ENCODE measurements around the gene IVD. TPM values are rescaled to one million over a fixed set of nuclear protein-coding genes. Genes with fewer than 3 reads are reported as not detected.

The IVD gene
- 33.1 and 36.4 TPM in 2 replicates for total RNA-seq (2014; rRNA removed; shearing (Covaris generic))

GRCh38 chr15:40405501-40406381, at the start of gene IVD:
IVD (plus strand) TSS chr15:40405795; CDS start chr15:40405828, 33 bp downstream.

GRCh38 chr15:40357723-40358470, 47.7 kb upstream of the IVD start, which contains the start of gene DISP2:
DISP2 (plus strand) TSS chr15:40358219; CDS start chr15:40358322, 103 bp downstream.

GRCh38 chr15:40382580-40383456, 22.8 kb upstream of the IVD start, which contains the start of gene KNSTRN:
KNSTRN (plus strand) TSS chr15:40382721; CDS start chr15:40382836, 115 bp downstream.

GRCh38 chr15:40440743-40441564, 35.4 kb downstream of the IVD start, which contains the start of gene BAHD1:
BAHD1 (plus strand) TSS chr15:40440953; CDS start chr15:40458465, 17,512 bp downstream.

GRCh38 chr15:40470423-40471104, 65.0 kb downstream of the IVD start, which contains the start of gene CHST14:
CHST14 (plus strand) TSS chr15:40470984; CDS start chr15:40471214, 230 bp downstream.

Other genes with a start within 250 kb of the IVD start
- 54.6 and 74.5 TPM in 2 replicates for gene BUB1B, start 244.7 kb upstream of the IVD start, total RNA-seq (2014; rRNA removed; shearing (Covaris generic))
- 0.64 and 0.91 TPM in 2 replicates for gene PAK6, start 166.7 kb upstream of the IVD start, total RNA-seq (2014; rRNA removed; shearing (Covaris generic))
- 0.34 and 0.37 TPM in 2 replicates for gene ANKRD63, start 122.7 kb upstream of the IVD start, total RNA-seq (2014; rRNA removed; shearing (Covaris generic))
- 0.98 and 1.9 TPM in 2 replicates for gene PLCB2, start 97.9 kb upstream of the IVD start, total RNA-seq (2014; rRNA removed; shearing (Covaris generic))
- gene INAFM2, start 82.1 kb upstream of the IVD start, total RNA-seq (2014; rRNA removed; shearing (Covaris generic)), result 16.1 and 17.4 TPM in 2 replicates
- gene CCDC9B, start 64.9 kb upstream of the IVD start, total RNA-seq (2014; rRNA removed; shearing (Covaris generic)), result 47.7 and 53.8 TPM in 2 replicates
- gene PHGR1, start 54.8 kb upstream of the IVD start, total RNA-seq (2014; rRNA removed; shearing (Covaris generic)), result not detected in 2 replicates
- 0.15 and 1.0 TPM in 2 replicates for gene DISP2, start 47.6 kb upstream of the IVD start, total RNA-seq (2014; rRNA removed; shearing (Covaris generic))
- gene KNSTRN, start 23.1 kb upstream of the IVD start, total RNA-seq (2014; rRNA removed; shearing (Covaris generic)), result 114 and 118 TPM in 2 replicates
- gene BAHD1, start 35.2 kb downstream of the IVD start, total RNA-seq (2014; rRNA removed; shearing (Covaris generic)), result 9.8 and 12.5 TPM in 2 replicates
- 18.4 and 22.0 TPM in 2 replicates for gene CHST14, start 65.2 kb downstream of the IVD start, total RNA-seq (2014; rRNA removed; shearing (Covaris generic))
- gene CCDC32, start 159.2 kb downstream of the IVD start, total RNA-seq (2014; rRNA removed; shearing (Covaris generic)), result 8.9 and 10.5 TPM in 2 replicates
- gene RPUSD2, start 163.5 kb downstream of the IVD start, total RNA-seq (2014; rRNA removed; shearing (Covaris generic)), result 28.7 and 32.2 TPM in 2 replicates
- 25.2 and 26.9 TPM in 2 replicates for gene KNL1, start 188.5 kb downstream of the IVD start, total RNA-seq (2014; rRNA removed; shearing (Covaris generic))

Data from A375 (cell line).